A673 (cell line): Measurements from ENCODE around the gene CYB5A.

Source experiments
- EZH2 ChIP-seq: fragments of 200-600 bp; sonication (generic); IDR thresholded peaks from 2 replicates; pipeline ENCODE4 v1.6.1; 2017; ENCODE audit warnings: borderline replicate concordance, low read depth, mild to moderate bottlenecking, mixed read lengths, antibody characterized with exemption, low read length; ENCODE audit not compliant: poor library complexity, severe bottlenecking
- TF ChIP-seq, protein P1 (sequence below): fragments of 300-800, 200-600 bp; sonication (generic); conservative IDR thresholded peaks from 2 replicates; pipeline ENCODE4 v1.5.1; 2017; ENCODE audit warnings: low read depth, mild to moderate bottlenecking, antibody characterized with exemption, low read length, moderate library complexity, mixed read lengths

- TF ChIP-seq, protein P1, sequence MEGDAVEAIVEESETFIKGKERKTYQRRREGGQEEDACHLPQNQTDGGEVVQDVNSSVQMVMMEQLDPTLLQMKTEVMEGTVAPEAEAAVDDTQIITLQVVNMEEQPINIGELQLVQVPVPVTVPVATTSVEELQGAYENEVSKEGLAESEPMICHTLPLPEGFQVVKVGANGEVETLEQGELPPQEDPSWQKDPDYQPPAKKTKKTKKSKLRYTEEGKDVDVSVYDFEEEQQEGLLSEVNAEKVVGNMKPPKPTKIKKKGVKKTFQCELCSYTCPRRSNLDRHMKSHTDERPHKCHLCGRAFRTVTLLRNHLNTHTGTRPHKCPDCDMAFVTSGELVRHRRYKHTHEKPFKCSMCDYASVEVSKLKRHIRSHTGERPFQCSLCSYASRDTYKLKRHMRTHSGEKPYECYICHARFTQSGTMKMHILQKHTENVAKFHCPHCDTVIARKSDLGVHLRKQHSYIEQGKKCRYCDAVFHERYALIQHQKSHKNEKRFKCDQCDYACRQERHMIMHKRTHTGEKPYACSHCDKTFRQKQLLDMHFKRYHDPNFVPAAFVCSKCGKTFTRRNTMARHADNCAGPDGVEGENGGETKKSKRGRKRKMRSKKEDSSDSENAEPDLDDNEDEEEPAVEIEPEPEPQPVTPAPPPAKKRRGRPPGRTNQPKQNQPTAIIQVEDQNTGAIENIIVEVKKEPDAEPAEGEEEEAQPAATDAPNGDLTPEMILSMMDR: no peak
- TF ChIP-seq EZH2: no peak
Observed at GRCh38 chr18:74289137-74289536, 2.6 kb downstream of the CYB5A start.
